ENCODE measurements around the gene RXFP1. TPM values are rescaled to one million over a fixed set of nuclear protein-coding genes. Genes with fewer than 3 reads are reported as not detected.

Gene RXFP1
- total RNA-seq, 1 donor, result not detected

GRCh38 chr4:158664806-158665205, 143.1 kb downstream of the RXFP1 start:
- Histone ChIP-seq H4K20me1 (ENCODE audit: insufficient read depth, low read length) (no peaks in the 10 kb centered on the region), H3K4me3 (ENCODE audit: insufficient read depth, low read length) (no peak overlapping the region), H3K4me2 (ENCODE audit: insufficient read depth, low read length) (no peak overlapping the region), H3K9me3 (ENCODE audit: low read depth, low read length) (no peaks in the 10 kb centered on the region), H3K36me3 (ENCODE audit: insufficient read depth, low read length) (no peaks in the 10 kb centered on the region), H3K79me2 (ENCODE audit: insufficient read depth, low read length) (peaks cover 16% of the 10 kb centered on the region), H2AFZ (ENCODE audit: low read length) (no peak overlapping the region), H3K27ac (ENCODE audit: low read depth, low read length) (no peak overlapping the region), H3K4me1 (ENCODE audit: insufficient read depth, low read length) (no peaks in the 10 kb centered on the region), H3K27me3 (ENCODE audit: insufficient read depth, low read length) (no peaks in the 10 kb centered on the region)
- DNase-seq (ENCODE audit: insufficient read length, low spot score, missing footprints), result peak; percentile 35
- no peak for TF ChIP-seq CTCF (IDR thresholded peaks at IDR 0.05; ENCODE audit: extremely low read depth, low read depth, low read length)

- H3K79me2 ChIP-seq (ENCODE audit: insufficient read depth, low read length), result peaks cover 25% of the 10 kb centered on the region
- H2AFZ ChIP-seq (ENCODE audit: low read length), result no peak overlapping the region
- H3K27me3 ChIP-seq (ENCODE audit: insufficient read depth, low read length), result no peaks in the 10 kb centered on the region
- peaks cover 8% of the 10 kb centered on the region for H3K4me1 ChIP-seq (ENCODE audit: insufficient read depth, low read length)
- H3K4me3 ChIP-seq (ENCODE audit: insufficient read depth, low read length), result no peak overlapping the region
- no peak for DNase-seq (ENCODE audit: insufficient read length, low spot score, missing footprints)
- H3K27ac ChIP-seq (ENCODE audit: low read depth, low read length), result no peak overlapping the region
- H3K4me2 ChIP-seq (ENCODE audit: insufficient read depth, low read length), result no peak overlapping the region
- H3K36me3 ChIP-seq (ENCODE audit: insufficient read depth, low read length), result no peaks in the 10 kb centered on the region
- no peaks in the 10 kb centered on the region for H4K20me1 ChIP-seq (ENCODE audit: insufficient read depth, low read length)
- no peak for TF ChIP-seq CTCF (IDR thresholded peaks at IDR 0.05; ENCODE audit: extremely low read depth, low read depth, low read length)
- no peaks in the 10 kb centered on the region for H3K9me3 ChIP-seq (ENCODE audit: low read depth, low read length)
Observed at GRCh38 chr4:158666892-158667291, 145.2 kb downstream of the RXFP1 start.

GRCh38 chr4:158667651-158668198, 146.0 kb downstream of the RXFP1 start:
- no peaks in the 10 kb centered on the region for H4K20me1 ChIP-seq (ENCODE audit: insufficient read depth, low read length)
- DNase-seq (ENCODE audit: insufficient read length, low spot score, missing footprints), result peak; percentile 85
- H3K9me3 ChIP-seq (ENCODE audit: low read depth, low read length), result no peaks in the 10 kb centered on the region
- no peak overlapping the region for H3K4me2 ChIP-seq (ENCODE audit: insufficient read depth, low read length)
- H2AFZ ChIP-seq (ENCODE audit: low read length), result no peak overlapping the region
- H3K27ac ChIP-seq (ENCODE audit: low read depth, low read length), result no peak overlapping the region
- no peaks in the 10 kb centered on the region for H3K36me3 ChIP-seq (ENCODE audit: insufficient read depth, low read length)
- peaks cover 30% of the 10 kb centered on the region for H3K79me2 ChIP-seq (ENCODE audit: insufficient read depth, low read length)
- TF ChIP-seq CTCF (IDR thresholded peaks at IDR 0.05; ENCODE audit: extremely low read depth, low read depth, low read length), result peak; percentile 76
- H3K27me3 ChIP-seq (ENCODE audit: insufficient read depth, low read length), result no peaks in the 10 kb centered on the region
- H3K4me1 ChIP-seq (ENCODE audit: insufficient read depth, low read length), result peaks cover 9% of the 10 kb centered on the region
- H3K4me3 ChIP-seq (ENCODE audit: insufficient read depth, low read length), result no peak overlapping the region

GRCh38 chr4:158669310-158669709, 147.6 kb downstream of the RXFP1 start:
- H3K4me1 ChIP-seq (ENCODE audit: insufficient read depth, low read length), result peaks cover 11% of the 10 kb centered on the region

More at GRCh38 chr4:158669310-158669709, 147.6 kb downstream of the RXFP1 start:
- Histone ChIP-seq H3K4me3 (ENCODE audit: insufficient read depth, low read length) (no peak overlapping the region), H3K36me3 (ENCODE audit: insufficient read depth, low read length) (no peaks in the 10 kb centered on the region), H3K79me2 (ENCODE audit: insufficient read depth, low read length) (peaks cover 35% of the 10 kb centered on the region), H3K27ac (ENCODE audit: low read depth, low read length) (no peak overlapping the region), H3K9me3 (ENCODE audit: low read depth, low read length) (no peaks in the 10 kb centered on the region), H4K20me1 (ENCODE audit: insufficient read depth, low read length) (no peaks in the 10 kb centered on the region), H3K27me3 (ENCODE audit: insufficient read depth, low read length) (no peaks in the 10 kb centered on the region), H3K4me2 (ENCODE audit: insufficient read depth, low read length) (no peak overlapping the region), H2AFZ (ENCODE audit: low read length) (no peak overlapping the region)
- no peak for TF ChIP-seq CTCF (IDR thresholded peaks at IDR 0.05; ENCODE audit: extremely low read depth, low read depth, low read length)
- DNase-seq (ENCODE audit: insufficient read length, low spot score, missing footprints), result no peak

Data from osteoblast (primary cell).